HEK293T (cell line): ENCODE results near the gene COPS8.

Experiments
- CTCF ChIA-PET: fragments of 350-600 bp; formaldehyde crosslinking; extraction: SDS; loops from one replicate; lab custom pipeline; 2021; ENCODE audit warnings: antibody characterized with exemption, inconsistent platforms; lab: Yijun Ruan, JAX
- POLR2A ChIA-PET: fragments of 350-600 bp; formaldehyde crosslinking; extraction: SDS; loops from one replicate; lab custom pipeline; 2020; ENCODE audit warnings: antibody characterized with exemption, inconsistent platforms; lab: Yijun Ruan, JAX
- DNase-seq: peaks from one replicate; pipeline ENCODE4 v3.0.0; 2012; ENCODE audit warnings: mixed read lengths; ENCODE audit errors: extremely low spot score
- ARNT ChIP-seq: fragments of 450-650 bp; IDR thresholded peaks from 2 replicates; pipeline ENCODE4 v1.6.1; 2017; ENCODE audit warnings: mild to moderate bottlenecking
- BHLHE40 ChIP-seq: fragments of 450-650 bp; IDR thresholded peaks from 2 replicates; pipeline ENCODE4 v1.6.1; 2016; ENCODE audit warnings: mild to moderate bottlenecking, moderate library complexity, borderline replicate concordance
- CTBP1 ChIP-seq: fragments of 450-650 bp; IDR thresholded peaks from 2 replicates; pipeline ENCODE4 v1.6.1; 2016; ENCODE audit warnings: borderline replicate concordance
- ELF4 ChIP-seq: fragments of 450-650 bp; IDR thresholded peaks from 2 replicates; pipeline ENCODE4 v1.6.1; 2017; ENCODE audit warnings: antibody characterized with exemption
- FOXA1 ChIP-seq: fragments of 450-650 bp; IDR thresholded peaks from 2 replicates; pipeline ENCODE4 v1.6.1; 2016; ENCODE audit warnings: mild to moderate bottlenecking
- FOXK2 ChIP-seq: fragments of 450-650 bp; IDR thresholded peaks from 2 replicates; pipeline ENCODE4 v1.6.1; 2016; ENCODE audit warnings: mild to moderate bottlenecking
- FOXM1 ChIP-seq: fragments of 450-650 bp; IDR thresholded peaks from 2 replicates; pipeline ENCODE4 v1.6.1; 2017; ENCODE audit warnings: mild to moderate bottlenecking, borderline replicate concordance
- HDGF ChIP-seq: fragments of 450-650 bp; IDR thresholded peaks from 2 replicates; pipeline ENCODE4 v1.6.1; 2017; ENCODE audit warnings: antibody characterized with exemption, borderline replicate concordance
- L3MBTL2 ChIP-seq: fragments of 450-650 bp; conservative IDR thresholded peaks from 2 replicates; pipeline ENCODE4 v1.6.1; 2016; ENCODE audit warnings: mild to moderate bottlenecking
- LEF1 ChIP-seq: fragments of 450-650 bp; IDR thresholded peaks from 2 replicates; pipeline ENCODE4 v1.6.1; 2017; ENCODE audit warnings: mild to moderate bottlenecking, borderline replicate concordance
- NFRKB ChIP-seq: fragments of 450-650 bp; IDR thresholded peaks from 2 replicates; pipeline ENCODE4 v1.6.1; 2016; ENCODE audit warnings: mild to moderate bottlenecking, moderate library complexity
- SP1 ChIP-seq: fragments of 450-650 bp; IDR thresholded peaks from 2 replicates; pipeline ENCODE4 v1.6.1; 2017
- SUZ12 ChIP-seq: fragments of 450-650 bp; IDR thresholded peaks from 2 replicates; pipeline ENCODE4 v1.6.1; 2016; ENCODE audit warnings: mild to moderate bottlenecking
- TARDBP ChIP-seq: fragments of 450-650 bp; IDR thresholded peaks from 2 replicates; pipeline ENCODE4 v1.6.1; 2016
- ZNF384 ChIP-seq: fragments of 450-650 bp; IDR thresholded peaks from 2 replicates; pipeline ENCODE4 v1.6.1; 2016
- TF ChIP-seq, protein P1 (sequence below): fragments of 450-650 bp; IDR thresholded peaks from 2 replicates; pipeline ENCODE4 v1.6.1; 2016

COPS8 gene

DNA sequence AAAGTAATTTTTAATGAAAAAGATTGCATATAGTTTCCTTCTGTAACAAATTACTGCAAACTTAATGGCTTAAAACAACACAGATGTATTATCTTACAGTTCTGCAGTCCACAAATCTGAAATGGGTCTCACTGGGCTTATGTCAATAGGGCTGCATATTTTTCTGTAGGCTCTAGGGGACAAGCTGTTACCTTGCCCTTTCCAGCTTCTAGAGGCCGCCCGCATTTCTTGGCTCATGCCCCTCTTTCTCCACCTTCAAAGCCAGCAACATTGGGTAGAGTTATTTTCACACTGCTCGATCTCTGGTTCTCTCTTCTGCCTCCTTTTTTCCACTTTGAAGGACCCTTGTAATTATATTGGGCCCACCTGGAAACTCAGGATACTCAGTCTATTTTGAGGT, 16.7 kb downstream of the COPS8 start:
- no peak for TF ChIP-seq ZNF384
- no peak for TF ChIP-seq LEF1
- no peak for TF ChIP-seq ELF4
- no peak for TF ChIP-seq ARNT
- TF ChIP-seq TARDBP = no peak
- no peak for TF ChIP-seq FOXA1
- POLR2A ChIA-PET = no interaction called here
- CTCF ChIA-PET = no interaction called here
- DNase-seq = no peak

DNA sequence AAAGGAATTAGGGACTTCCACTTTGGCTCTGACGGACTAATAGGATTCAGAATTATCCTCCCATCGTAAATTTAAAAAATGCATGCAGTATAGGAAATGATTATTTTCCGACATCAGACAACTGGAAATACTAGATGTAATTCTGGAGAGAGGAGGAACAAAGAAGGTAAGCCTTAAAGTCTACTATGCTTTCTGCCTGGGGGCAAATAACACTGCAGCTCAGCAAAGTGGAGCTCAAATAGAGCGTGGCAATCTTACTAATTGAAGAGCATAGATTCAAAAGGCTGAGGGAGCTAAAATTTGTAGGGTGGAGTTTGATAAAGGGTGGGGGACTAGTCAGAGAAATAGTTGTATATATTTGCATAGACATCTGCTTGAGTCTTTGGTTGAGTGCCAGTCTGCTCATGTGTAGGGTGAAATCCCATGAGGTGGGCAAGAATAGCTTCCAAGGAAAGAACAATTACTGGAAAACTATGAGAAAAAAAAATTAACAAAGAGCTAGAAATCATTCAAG, 23.8 kb downstream of the COPS8 start:
- no peak for DNase-seq
- TF ChIP-seq, protein P1, sequence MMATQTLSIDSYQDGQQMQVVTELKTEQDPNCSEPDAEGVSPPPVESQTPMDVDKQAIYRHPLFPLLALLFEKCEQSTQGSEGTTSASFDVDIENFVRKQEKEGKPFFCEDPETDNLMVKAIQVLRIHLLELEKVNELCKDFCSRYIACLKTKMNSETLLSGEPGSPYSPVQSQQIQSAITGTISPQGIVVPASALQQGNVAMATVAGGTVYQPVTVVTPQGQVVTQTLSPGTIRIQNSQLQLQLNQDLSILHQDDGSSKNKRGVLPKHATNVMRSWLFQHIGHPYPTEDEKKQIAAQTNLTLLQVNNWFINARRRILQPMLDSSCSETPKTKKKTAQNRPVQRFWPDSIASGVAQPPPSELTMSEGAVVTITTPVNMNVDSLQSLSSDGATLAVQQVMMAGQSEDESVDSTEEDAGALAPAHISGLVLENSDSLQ = no peak
- TF ChIP-seq NFRKB (no peak), SP1 (no peak), HDGF (no peak)
- ChIA-PET POLR2A (no interaction called here), CTCF (no interaction called here)

DNA sequence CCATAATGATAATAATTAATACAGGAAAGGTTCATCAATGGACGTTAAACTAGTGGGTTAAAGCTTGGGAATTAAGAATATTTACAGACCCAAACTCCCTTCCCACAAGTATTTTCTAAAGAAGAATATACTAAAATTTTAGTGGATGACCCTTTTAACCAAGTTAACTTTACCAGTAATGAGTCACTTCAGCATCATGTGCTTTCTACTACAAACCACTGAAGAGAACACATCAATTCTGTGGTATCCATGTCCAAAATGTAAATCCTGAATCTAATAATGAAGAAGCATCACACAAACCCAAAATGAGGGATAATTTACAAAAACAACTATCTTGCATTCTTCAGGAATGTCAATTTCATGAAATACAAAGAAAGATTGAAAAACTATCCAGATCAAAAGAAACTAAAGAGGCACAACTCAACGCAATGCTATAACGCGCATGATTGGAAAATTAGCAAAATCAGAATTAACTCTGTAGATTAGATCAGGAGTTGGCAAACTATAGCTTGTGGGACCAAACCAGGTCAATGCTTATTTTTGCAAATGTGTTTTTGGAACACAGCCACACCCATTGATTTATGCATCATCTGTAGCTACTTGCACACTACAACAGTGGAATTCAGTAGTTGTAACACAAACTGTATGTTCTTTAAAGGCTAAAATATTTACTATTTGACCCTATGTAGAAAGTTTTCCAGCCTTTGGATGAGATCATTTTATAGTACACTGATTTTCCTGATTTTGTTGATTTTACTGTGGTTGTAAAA, 27.5 kb downstream of the COPS8 start:
- no peak for DNase-seq
- POLR2A ChIA-PET = no interaction called here
- TF ChIP-seq FOXM1 (no peak), SP1 (no peak), FOXK2 (no peak), TARDBP (no peak), CTBP1 (no peak), HDGF (no peak), ZNF384 (no peak)
- TF ChIP-seq, protein P1 = no peak
- CTCF ChIA-PET = no interaction called here

DNA sequence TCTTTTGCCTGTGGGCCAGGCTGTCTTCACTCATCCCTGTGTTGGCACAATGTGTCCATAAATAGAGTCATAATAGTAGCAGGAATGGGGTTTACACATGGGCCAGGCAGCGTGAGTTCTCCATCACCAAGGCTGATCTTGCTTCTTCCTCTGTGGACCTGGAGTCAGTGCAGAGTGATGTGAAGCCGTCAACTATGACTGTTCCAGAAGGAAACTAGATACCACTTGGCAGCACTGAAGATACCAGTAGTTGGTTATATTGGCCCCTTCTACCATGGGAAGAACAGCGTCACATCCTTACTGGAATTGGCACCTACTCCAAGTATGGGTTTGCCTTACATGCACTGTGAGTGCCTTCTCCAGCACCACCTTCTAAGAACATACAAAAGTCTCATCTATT, 30.2 kb downstream of the COPS8 start:
- POLR2A ChIA-PET = no interaction called here
- TF ChIP-seq FOXK2 (no peak), FOXM1 (no peak), ZNF384 (no peak), HDGF (no peak), BHLHE40 (no peak), ARNT (no peak), LEF1 (no peak), TARDBP (no peak), L3MBTL2 (no peak), NFRKB (no peak), ELF4 (no peak), SP1 (no peak), FOXA1 (no peak), SUZ12 (no peak), CTBP1 (no peak)
- TF ChIP-seq, protein P1 = no peak
- CTCF ChIA-PET = no interaction called here
- no peak for DNase-seq

DNA sequence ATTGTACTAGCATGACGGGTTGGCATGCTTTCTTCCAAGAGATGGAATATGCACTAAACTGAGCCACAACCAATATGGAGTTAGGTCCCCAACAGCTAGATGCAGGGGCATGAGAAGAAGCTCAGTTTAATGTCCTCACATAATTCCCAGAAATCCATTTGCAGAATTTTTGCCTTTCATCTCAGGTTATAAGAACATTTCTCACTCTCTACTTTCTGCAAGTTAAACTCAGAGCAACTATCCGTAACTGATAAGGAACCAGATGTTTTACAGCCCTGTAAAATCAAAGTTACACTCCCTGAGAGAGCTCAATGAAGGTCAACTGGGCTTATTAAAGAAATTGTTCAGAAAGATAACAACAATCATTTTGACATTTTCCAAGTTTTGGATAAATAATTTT, 30.7 kb downstream of the COPS8 start:
- POLR2A ChIA-PET = no interaction called here
- no peak for TF ChIP-seq FOXA1
- TF ChIP-seq FOXM1 = no peak
- TF ChIP-seq SUZ12 = no peak
- TF ChIP-seq ZNF384 = no peak
- no peak for TF ChIP-seq SP1
- TF ChIP-seq FOXK2 = no peak
- TF ChIP-seq NFRKB = no peak
- no peak for TF ChIP-seq ARNT
- no peak for TF ChIP-seq LEF1
- CTCF ChIA-PET = no interaction called here
- DNase-seq = no peak

DNA sequence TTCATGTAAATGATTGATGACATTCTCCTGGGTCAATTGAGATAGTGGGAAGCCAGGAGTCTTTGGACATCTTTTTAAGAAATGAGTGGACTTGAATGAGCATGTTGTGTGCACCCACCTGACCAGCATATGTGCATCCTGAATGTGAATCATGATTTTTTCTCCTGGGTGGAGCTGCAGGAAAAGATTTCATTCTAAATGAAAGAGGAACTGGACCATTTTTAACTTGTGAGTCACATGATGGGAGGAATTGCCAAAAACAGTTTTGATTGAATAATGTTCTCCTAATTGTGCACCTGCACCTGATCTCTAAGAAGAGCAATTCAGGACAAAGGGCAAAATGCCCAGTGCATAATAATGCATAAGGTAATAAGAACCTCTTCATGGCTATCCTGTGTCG, 32.3 kb downstream of the COPS8 start:
- TF ChIP-seq TARDBP (no peak), BHLHE40 (no peak), ARNT (no peak), FOXA1 (no peak), ELF4 (no peak), FOXK2 (no peak), HDGF (no peak), CTBP1 (no peak), SP1 (no peak), L3MBTL2 (no peak), SUZ12 (no peak), NFRKB (no peak), ZNF384 (no peak)
- TF ChIP-seq, protein P1 = no peak
- no peak for DNase-seq
- CTCF ChIA-PET = no interaction called here
- POLR2A ChIA-PET = no interaction called here
